Measurements from ENCODE around the gene TRIL. TPM values are rescaled to one million over a fixed set of nuclear protein-coding genes. Genes with fewer than 3 reads are reported as not detected.

TRIL gene
- 3.5 and 4.0 TPM in 2 replicates for total RNA-seq
- long read RNA-seq, full-length matches to known transcripts: 5 of 5 reads
- long read RNA-seq, partial matches to known transcripts: 0 of 5 reads
- long read RNA-seq, other reads (novel, unspliced or antisense): 0 of 5 reads

DNA sequence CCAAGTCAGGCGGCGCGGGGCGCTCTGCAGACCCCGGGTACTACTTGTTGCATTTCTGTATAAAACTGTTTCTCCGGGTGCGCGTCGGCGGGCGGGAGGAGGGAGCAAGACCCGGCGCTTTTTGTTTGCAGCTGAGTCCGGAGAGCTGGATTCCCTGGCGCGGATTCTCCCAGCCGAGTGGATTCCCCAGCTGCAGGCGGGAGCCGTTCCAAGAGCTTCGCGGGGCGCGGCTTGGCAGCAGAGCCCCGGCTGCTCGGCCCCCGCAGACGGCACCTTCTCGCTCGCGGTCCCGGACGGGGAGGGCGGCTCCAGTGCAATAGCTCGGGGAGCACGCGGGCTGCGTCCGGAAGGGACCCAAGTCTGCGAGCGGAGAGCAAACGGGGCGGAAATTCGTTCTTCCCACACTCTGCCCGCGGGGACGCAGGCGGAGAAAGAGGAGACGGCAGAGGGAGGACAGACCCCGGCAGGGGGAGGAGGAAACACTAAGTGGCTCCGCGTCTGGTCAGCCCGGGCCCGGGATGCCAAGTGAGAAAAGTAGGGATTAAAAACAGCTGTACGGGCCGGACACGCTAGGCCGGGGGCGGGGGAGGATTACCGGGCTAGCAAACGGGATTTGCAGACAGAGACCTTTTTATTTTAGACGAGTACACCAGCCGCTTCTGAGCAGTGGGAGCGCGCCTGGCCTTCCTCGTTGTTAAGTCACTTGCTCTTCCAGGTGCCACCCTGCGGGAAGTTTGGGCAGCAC is at the start of gene TRIL:
Gene TRIL, minus strand, starts transcription at position 96 of the 745 bp plus-strand sequence. CDS start 284 bp downstream, outside the sequence.
- DNase-seq (ENCODE audit: extremely low spot score, unreplicated experiment): peak; percentile 88
- TF ChIP-seq, protein P1, sequence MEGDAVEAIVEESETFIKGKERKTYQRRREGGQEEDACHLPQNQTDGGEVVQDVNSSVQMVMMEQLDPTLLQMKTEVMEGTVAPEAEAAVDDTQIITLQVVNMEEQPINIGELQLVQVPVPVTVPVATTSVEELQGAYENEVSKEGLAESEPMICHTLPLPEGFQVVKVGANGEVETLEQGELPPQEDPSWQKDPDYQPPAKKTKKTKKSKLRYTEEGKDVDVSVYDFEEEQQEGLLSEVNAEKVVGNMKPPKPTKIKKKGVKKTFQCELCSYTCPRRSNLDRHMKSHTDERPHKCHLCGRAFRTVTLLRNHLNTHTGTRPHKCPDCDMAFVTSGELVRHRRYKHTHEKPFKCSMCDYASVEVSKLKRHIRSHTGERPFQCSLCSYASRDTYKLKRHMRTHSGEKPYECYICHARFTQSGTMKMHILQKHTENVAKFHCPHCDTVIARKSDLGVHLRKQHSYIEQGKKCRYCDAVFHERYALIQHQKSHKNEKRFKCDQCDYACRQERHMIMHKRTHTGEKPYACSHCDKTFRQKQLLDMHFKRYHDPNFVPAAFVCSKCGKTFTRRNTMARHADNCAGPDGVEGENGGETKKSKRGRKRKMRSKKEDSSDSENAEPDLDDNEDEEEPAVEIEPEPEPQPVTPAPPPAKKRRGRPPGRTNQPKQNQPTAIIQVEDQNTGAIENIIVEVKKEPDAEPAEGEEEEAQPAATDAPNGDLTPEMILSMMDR (IDR thresholded peaks at IDR 0.05): no peak
- Mint-ChIP-seq H3K9me3 (ENCODE audit: unreplicated experiment) (no peaks in the 10 kb centered on the region), H3K27ac (ENCODE audit: unreplicated experiment) (peak within 1 kb of the TSS; percentile 64), H3K4me3 (ENCODE audit: unreplicated experiment) (peak within 1 kb of the TSS; percentile 77), H3K36me3 (ENCODE audit: unreplicated experiment) (no peaks in the 10 kb centered on the region), H3K27me3 (ENCODE audit: unreplicated experiment) (peaks cover 7% of the 10 kb centered on the region), H3K4me1 (ENCODE audit: unreplicated experiment) (peaks cover 40% of the 10 kb centered on the region)

- Mint-ChIP-seq H3K9me3 (ENCODE audit: unreplicated experiment) (no peaks in the 10 kb centered on the region), H3K27me3 (ENCODE audit: unreplicated experiment) (peaks cover 13% of the 10 kb centered on the region), H3K4me3 (ENCODE audit: unreplicated experiment) (no peak overlapping the region), H3K4me1 (ENCODE audit: unreplicated experiment) (peaks cover 4% of the 10 kb centered on the region), H3K27ac (ENCODE audit: unreplicated experiment) (no peak overlapping the region), H3K36me3 (ENCODE audit: unreplicated experiment) (no peaks in the 10 kb centered on the region)
- DNase-seq (ENCODE audit: extremely low spot score, unreplicated experiment): no peak
- TF ChIP-seq, protein P1 (IDR thresholded peaks at IDR 0.05): no peak
Measured at GRCh38 chr7:29007127-29007526, 49.0 kb upstream of the TRIL start.

- H3K36me3 Mint-ChIP-seq (ENCODE audit: unreplicated experiment): no peaks in the 10 kb centered on the region
- H3K4me1 Mint-ChIP-seq (ENCODE audit: unreplicated experiment): peaks cover 4% of the 10 kb centered on the region
- H3K27me3 Mint-ChIP-seq (ENCODE audit: unreplicated experiment): peaks cover 22% of the 10 kb centered on the region
- H3K4me3 Mint-ChIP-seq (ENCODE audit: unreplicated experiment): no peak overlapping the region
- TF ChIP-seq, protein P1 (IDR thresholded peaks at IDR 0.05): no peak
- H3K9me3 Mint-ChIP-seq (ENCODE audit: unreplicated experiment): no peaks in the 10 kb centered on the region
- no peak for DNase-seq (ENCODE audit: extremely low spot score, unreplicated experiment)
- no peak overlapping the region for H3K27ac Mint-ChIP-seq (ENCODE audit: unreplicated experiment)
Measured at GRCh38 chr7:29005829-29006228, 47.7 kb upstream of the TRIL start.

DNA sequence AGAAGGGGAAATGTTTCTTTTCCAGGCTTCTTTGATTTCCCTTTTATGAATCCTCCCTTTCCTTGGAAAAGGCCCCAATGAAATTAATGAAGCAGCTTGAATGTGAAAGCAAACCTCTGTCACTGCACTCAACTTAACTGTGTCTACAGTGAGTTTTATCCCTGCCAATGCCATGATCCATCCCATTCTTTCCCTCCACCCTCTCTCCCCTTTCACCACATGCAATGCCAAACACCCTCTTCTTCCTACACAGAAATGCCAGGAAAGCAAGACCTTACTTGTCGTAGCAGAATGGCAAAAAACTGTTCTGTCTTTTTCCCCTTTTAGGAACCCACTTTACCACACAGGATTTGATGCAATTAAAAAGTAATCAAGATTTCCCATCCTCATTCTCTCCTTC is 47.3 kb upstream of the TRIL start:
- peaks cover 4% of the 10 kb centered on the region for H3K4me1 Mint-ChIP-seq (ENCODE audit: unreplicated experiment)
- H3K4me3 Mint-ChIP-seq (ENCODE audit: unreplicated experiment): no peak overlapping the region
- H3K36me3 Mint-ChIP-seq (ENCODE audit: unreplicated experiment): no peaks in the 10 kb centered on the region
- peaks cover 26% of the 10 kb centered on the region for H3K27me3 Mint-ChIP-seq (ENCODE audit: unreplicated experiment)
- TF ChIP-seq, protein P1 (IDR thresholded peaks at IDR 0.05): no peak
- H3K27ac Mint-ChIP-seq (ENCODE audit: unreplicated experiment): no peak overlapping the region
- no peaks in the 10 kb centered on the region for H3K9me3 Mint-ChIP-seq (ENCODE audit: unreplicated experiment)
- no peak for DNase-seq (ENCODE audit: extremely low spot score, unreplicated experiment)

DNA sequence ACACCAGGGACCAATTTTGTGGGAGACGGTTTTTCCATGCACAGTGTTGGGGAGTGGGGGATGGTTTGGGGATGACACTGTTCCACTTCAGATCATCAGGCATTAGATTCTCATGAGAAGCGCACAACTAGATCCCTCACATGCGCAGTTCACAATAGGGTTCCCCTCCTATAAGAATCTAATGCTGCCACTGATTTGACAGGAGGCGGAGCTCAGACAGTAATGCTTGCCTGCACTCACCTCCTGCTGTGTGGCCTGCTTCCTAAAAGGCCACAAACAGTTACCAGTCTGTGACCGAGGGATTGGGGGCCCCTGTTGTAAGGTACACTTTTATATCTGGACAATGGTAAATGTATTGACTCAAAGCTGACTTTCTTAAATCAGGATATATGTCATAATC is 45.6 kb upstream of the TRIL start:
- H3K9me3 Mint-ChIP-seq (ENCODE audit: unreplicated experiment): no peaks in the 10 kb centered on the region
- no peak overlapping the region for H3K4me3 Mint-ChIP-seq (ENCODE audit: unreplicated experiment)
- H3K27me3 Mint-ChIP-seq (ENCODE audit: unreplicated experiment): peaks cover 31% of the 10 kb centered on the region
- no peaks in the 10 kb centered on the region for H3K36me3 Mint-ChIP-seq (ENCODE audit: unreplicated experiment)
- no peak for DNase-seq (ENCODE audit: extremely low spot score, unreplicated experiment)
- no peak overlapping the region for H3K27ac Mint-ChIP-seq (ENCODE audit: unreplicated experiment)
- peaks cover 1% of the 10 kb centered on the region for H3K4me1 Mint-ChIP-seq (ENCODE audit: unreplicated experiment)
- TF ChIP-seq, protein P1 (IDR thresholded peaks at IDR 0.05): no peak
